CD14-positive monocyte (primary cell): Measurements from ENCODE around the gene UBE2D4. TPM values are rescaled to one million over a fixed set of nuclear protein-coding genes. Genes with fewer than 3 reads are reported as not detected.

Source experiments
- DNase-seq, 3 donors: peaks; one replicate each; pipeline ENCODE4 v3.0.0-alpha.2; 2011 to 2022
- H2AFZ ChIP-seq: 2 replicates; pipeline ENCODE4 v1.6.0; 2012; ENCODE audit warnings: mild to moderate bottlenecking, low read depth, low read length, inconsistent platforms; ENCODE audit not compliant: insufficient read depth, poor library complexity, severe bottlenecking
- H3K27ac ChIP-seq, 2 donors: 1 replicate in 1 of 2; 2 replicates in 1 of 2; pipeline ENCODE4 v1.5.1; 2012 to 2013; ENCODE audit warnings: low read length in 2 of 2, control low read depth in 1 of 2, inconsistent platforms in 1 of 2, low read depth in 1 of 2, mild to moderate bottlenecking in 1 of 2
- H3K27me3 ChIP-seq, 2 donors: one replicate each; pipeline versions ENCODE4 v1.6.0 to v1.6.1; 2011 to 2013; ENCODE audit warnings: low read length in 2 of 2; ENCODE audit not compliant: control insufficient read depth in 2 of 2, insufficient read depth in 2 of 2
- H3K36me3 ChIP-seq, 2 donors: replicated peaks in 1 of 2; 1 replicate in 1 of 2; 2 replicates in 1 of 2; pipeline versions ENCODE4 v1.5.1 to v1.6.1; 2012 to 2013; ENCODE audit warnings: low read length in 2 of 2, control low read depth in 1 of 2, inconsistent platforms in 1 of 2, mild to moderate bottlenecking in 1 of 2; ENCODE audit not compliant: insufficient read depth in 2 of 2, control insufficient read depth in 1 of 2
- H3K4me1 ChIP-seq, 2 donors: 1 replicate in 1 of 2; 2 replicates in 1 of 2; pipeline versions ENCODE4 v1.5.1 to v1.6.1; 2012 to 2013; ENCODE audit warnings: low read length in 2 of 2, control low read depth in 1 of 2, inconsistent platforms in 1 of 2, mild to moderate bottlenecking in 1 of 2, moderate library complexity in 1 of 2; ENCODE audit not compliant: insufficient read depth in 2 of 2, control insufficient read depth in 1 of 2
- H3K4me2 ChIP-seq: replicated peaks from 2 replicates; pipeline ENCODE3; 2012; ENCODE audit warnings: low read length, moderate library complexity, mild to moderate bottlenecking; ENCODE audit not compliant: poor library complexity, severe bottlenecking; ENCODE audit errors: extremely low read depth
- H3K4me3 ChIP-seq, 3 experiments: fragments of 200-600 bp in 1 of 3; sonication (generic) in 1 of 3; replicated peaks in 1 of 3; 1 replicate in 2 of 3; 2 replicates in 1 of 3; pipeline ENCODE4 v1.5.1; 2011 to 2013; ENCODE audit warnings: low read length in 3 of 3, mild to moderate bottlenecking in 3 of 3, control low read depth in 2 of 3, low read depth in 2 of 3, inconsistent platforms in 1 of 3, moderate library complexity in 1 of 3
- H3K79me2 ChIP-seq: 2 replicates; pipeline ENCODE4 v1.6.0; 2012; ENCODE audit warnings: mild to moderate bottlenecking, control low read depth, inconsistent platforms, low read length, moderate library complexity; ENCODE audit not compliant: insufficient read depth
- H3K9ac ChIP-seq: 2 replicates; pipeline ENCODE4 v1.6.0; 2017; ENCODE audit warnings: low read length, mild to moderate bottlenecking; ENCODE audit not compliant: insufficient read depth, poor library complexity, severe bottlenecking
- H3K9me3 ChIP-seq, 2 donors: replicated peaks in 1 of 2; 1 replicate in 1 of 2; 2 replicates in 1 of 2; pipeline versions ENCODE4 v1.5.1 to v1.6.1; 2012 to 2013; ENCODE audit warnings: low read length in 2 of 2, control low read depth in 1 of 2; ENCODE audit not compliant: control insufficient read depth in 1 of 2, insufficient read depth in 1 of 2
- H4K20me1 ChIP-seq: 2 replicates; pipeline ENCODE4 v1.6.0; 2012; ENCODE audit warnings: mild to moderate bottlenecking, low read length, control low read depth, moderate library complexity; ENCODE audit not compliant: insufficient read depth
- H3K27ac Mint-ChIP-seq, 7 donors: one replicate each; pipeline ENCODE4 v1.8.0; 2020; ENCODE audit warnings: mild to moderate bottlenecking in 7 of 7, mixed read lengths in 7 of 7, moderate library complexity in 6 of 7, inconsistent platforms in 2 of 7
- H3K27me3 Mint-ChIP-seq, 3 donors: one replicate each; pipeline ENCODE4 v1.8.0; 2021 to 2022; ENCODE audit warnings: low read depth in 3 of 3, mild to moderate bottlenecking in 3 of 3, mixed read lengths in 3 of 3, moderate library complexity in 3 of 3, inconsistent platforms in 1 of 3
- H3K36me3 Mint-ChIP-seq, 2 donors: one replicate each; pipeline ENCODE4 v1.8.0; 2020; ENCODE audit warnings: mixed read lengths in 2 of 2, inconsistent platforms in 1 of 2, mild to moderate bottlenecking in 1 of 2
- H3K4me1 Mint-ChIP-seq: one replicate; pipeline ENCODE4 v1.8.0; 2020; ENCODE audit warnings: mild to moderate bottlenecking, mixed read lengths
- H3K4me3 Mint-ChIP-seq, 2 donors: one replicate each; pipeline ENCODE4 v1.8.0; 2020; ENCODE audit warnings: mild to moderate bottlenecking in 2 of 2, mixed read lengths in 2 of 2, moderate library complexity in 1 of 2
- H3K9me3 Mint-ChIP-seq, 7 donors: one replicate each; pipeline ENCODE4 v1.8.0; 2020 to 2022; ENCODE audit warnings: mixed read lengths in 7 of 7, mild to moderate bottlenecking in 6 of 7, moderate library complexity in 6 of 7, inconsistent platforms in 2 of 7
- WGBS: methylation state at CpG from one replicate; pipeline ENCODE4 v1.1.5; 2013; ENCODE audit warnings: missing lambda C conversion rate; ENCODE audit not compliant: insufficient coverage; 5-methylcytosine and 5-hydroxymethylcytosine counted together
- intact Hi-C, 2 donors: fragments of 100-400 bp; cut with micrococcal nuclease; formaldehyde crosslinking; loops; one replicate each; pipeline versions ENCODE4 v1.15.0 to v1.15.1; 2023
- polyA plus RNA-seq, 3 donors: library from polyadenylated mRNA; depleted of rRNA in 1 of 3; unstranded in 2 of 3; stranded (reverse) in 1 of 3; fragments of 300-500 nt in 2 of 3; fragments of >200 nt in 1 of 3; fragmentation: Illumina TruSeq in 2 of 3; gene quantifications; 1 replicate in 2 of 3; 2 replicates in 1 of 3; pipeline ENCODE4 v1.2.3, GENCODE V29; 2012 to 2021
- TF ChIP-seq, protein P1 (sequence below): fragments of 200-600 bp; IDR thresholded peaks from one replicate; pipeline ENCODE4 v1.8.0; 2022; ENCODE audit warnings: antibody characterized with exemption, mild to moderate bottlenecking

Gene UBE2D4
- polyA plus RNA-seq, 3 donors: 8.2 to 10.9 (median 8.8) TPM

DNA sequence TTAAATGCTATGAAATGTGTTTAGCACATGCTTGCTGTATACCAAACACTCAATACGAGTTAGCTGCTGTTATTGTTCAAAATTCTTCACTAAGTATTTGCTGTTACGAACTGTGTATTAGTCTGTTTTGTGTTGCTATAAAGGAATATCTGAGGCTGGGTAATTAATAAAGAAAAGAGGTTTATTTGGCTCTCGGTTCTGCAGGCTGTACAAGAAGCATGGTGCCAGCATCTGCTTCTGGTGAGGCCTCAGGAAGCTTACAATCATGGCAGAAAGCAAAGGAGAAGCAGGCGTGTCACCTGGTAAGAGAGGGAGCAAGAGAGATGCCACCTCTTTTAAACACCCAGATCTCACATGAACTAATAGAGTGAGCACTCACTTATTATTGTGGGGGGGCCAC lies 1.6 kb downstream of the UBE2D4 start:
- H3K9ac ChIP-seq: no peak overlapping the region
- H3K27ac Mint-ChIP-seq: peak overlapping the region in 2 of 7 donors; percentile 11 to 12
- H3K36me3 ChIP-seq: no peaks in the 10 kb centered on the region
- DNase-seq: no peak
- H3K4me3 Mint-ChIP-seq: no peak overlapping the region
- H3K27ac ChIP-seq: no peak overlapping the region
- H3K36me3 Mint-ChIP-seq: peaks cover 2 to 6% of the 10 kb centered on the region in 2 donors
- peaks cover 15 to 25% of the 10 kb centered on the region in 2 donors for H3K4me1 ChIP-seq
- WGBS: 100% methylated on average over 3 of the region's 4 CpGs
- H3K79me2 ChIP-seq: peaks cover 5% of the 10 kb centered on the region
- peaks cover 0 to 8% (median 0%) of the 10 kb centered on the region in 3 donors for H3K27me3 Mint-ChIP-seq
- H4K20me1 ChIP-seq: no peaks in the 10 kb centered on the region
- no peak overlapping the region for H2AFZ ChIP-seq
- H3K9me3 ChIP-seq: no peaks in the 10 kb centered on the region
- no peak overlapping the region for H3K4me3 ChIP-seq
- H3K27me3 ChIP-seq: no peaks in the 10 kb centered on the region
- no peak overlapping the region for H3K4me2 ChIP-seq
- intact Hi-C loops: no loop called here
- peaks cover 0 to 1% (median 0%) of the 10 kb centered on the region in 7 donors for H3K9me3 Mint-ChIP-seq
- peaks cover 19% of the 10 kb centered on the region for H3K4me1 Mint-ChIP-seq
- TF ChIP-seq, protein P1, sequence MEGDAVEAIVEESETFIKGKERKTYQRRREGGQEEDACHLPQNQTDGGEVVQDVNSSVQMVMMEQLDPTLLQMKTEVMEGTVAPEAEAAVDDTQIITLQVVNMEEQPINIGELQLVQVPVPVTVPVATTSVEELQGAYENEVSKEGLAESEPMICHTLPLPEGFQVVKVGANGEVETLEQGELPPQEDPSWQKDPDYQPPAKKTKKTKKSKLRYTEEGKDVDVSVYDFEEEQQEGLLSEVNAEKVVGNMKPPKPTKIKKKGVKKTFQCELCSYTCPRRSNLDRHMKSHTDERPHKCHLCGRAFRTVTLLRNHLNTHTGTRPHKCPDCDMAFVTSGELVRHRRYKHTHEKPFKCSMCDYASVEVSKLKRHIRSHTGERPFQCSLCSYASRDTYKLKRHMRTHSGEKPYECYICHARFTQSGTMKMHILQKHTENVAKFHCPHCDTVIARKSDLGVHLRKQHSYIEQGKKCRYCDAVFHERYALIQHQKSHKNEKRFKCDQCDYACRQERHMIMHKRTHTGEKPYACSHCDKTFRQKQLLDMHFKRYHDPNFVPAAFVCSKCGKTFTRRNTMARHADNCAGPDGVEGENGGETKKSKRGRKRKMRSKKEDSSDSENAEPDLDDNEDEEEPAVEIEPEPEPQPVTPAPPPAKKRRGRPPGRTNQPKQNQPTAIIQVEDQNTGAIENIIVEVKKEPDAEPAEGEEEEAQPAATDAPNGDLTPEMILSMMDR: no peak

DNA sequence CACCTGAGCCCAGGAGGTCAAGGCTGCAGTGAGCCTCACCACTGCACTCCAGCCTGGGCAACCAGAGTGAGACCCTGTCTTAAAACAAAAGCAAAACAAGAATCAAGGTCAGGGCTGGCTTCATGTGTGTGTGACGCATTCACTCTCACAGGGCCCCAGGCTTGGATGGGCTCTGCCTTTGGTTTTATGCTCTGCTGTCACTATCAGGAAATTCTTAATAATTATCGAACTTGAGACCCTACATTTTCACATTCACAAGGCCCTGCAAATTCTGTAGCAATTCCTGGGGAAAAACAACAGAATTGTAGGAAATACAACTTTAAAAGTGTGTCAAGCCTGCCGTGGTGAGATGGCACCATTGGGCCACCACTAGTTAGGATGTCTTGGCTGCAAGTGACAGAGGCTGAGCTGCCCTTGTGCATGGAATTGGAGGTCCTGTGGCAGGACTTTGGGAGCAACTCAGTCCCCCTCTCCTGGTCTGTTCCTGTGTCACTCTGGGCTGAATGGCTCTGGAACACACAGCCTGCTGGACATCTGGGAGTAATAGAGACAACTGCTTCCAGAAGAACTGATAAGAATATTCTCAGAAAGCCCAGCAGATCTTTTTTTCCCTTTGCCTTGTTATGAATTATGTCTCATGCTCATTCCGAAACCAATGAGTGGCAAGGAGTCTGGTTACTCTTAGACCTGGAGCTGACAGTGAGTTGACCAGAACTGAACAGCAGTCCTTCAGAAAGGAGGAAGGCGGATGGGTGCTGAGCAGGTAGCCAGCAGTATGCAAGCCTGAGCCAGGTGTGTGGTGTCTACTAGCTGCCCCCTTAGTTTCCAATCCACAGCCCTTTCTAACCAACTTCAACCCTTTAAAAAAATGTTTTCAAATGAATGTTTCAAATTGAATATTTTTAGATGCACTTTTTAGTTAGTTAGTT lies 3.6 kb downstream of the UBE2D4 start:
- no peak overlapping the region for H3K27ac Mint-ChIP-seq

More for the DNA sequence above, 3.6 kb downstream of the UBE2D4 start:
- H3K9me3 Mint-ChIP-seq: peaks cover 0 to 1% (median 0%) of the 10 kb centered on the region in 7 donors
- no peak overlapping the region for H3K4me3 Mint-ChIP-seq
- Histone ChIP-seq H3K4me1 (peaks cover 15 to 25% of the 10 kb centered on the region in 2 donors), H3K36me3 (no peaks in the 10 kb centered on the region), H2AFZ (no peak overlapping the region), H3K4me2 (no peak overlapping the region), H3K79me2 (peaks cover 5% of the 10 kb centered on the region), H3K9ac (no peak overlapping the region), H3K9me3 (no peaks in the 10 kb centered on the region), H3K27ac (no peak overlapping the region), H3K27me3 (no peaks in the 10 kb centered on the region), H3K4me3 (no peak overlapping the region), H4K20me1 (no peaks in the 10 kb centered on the region)
- H3K27me3 Mint-ChIP-seq: peaks cover 0 to 6% (median 0%) of the 10 kb centered on the region in 3 donors
- peaks cover 16% of the 10 kb centered on the region for H3K4me1 Mint-ChIP-seq
- no peak for DNase-seq
- TF ChIP-seq, protein P1: no peak
- WGBS: 89% methylated on average over 1 of the region's 5 CpGs
- H3K36me3 Mint-ChIP-seq: peaks cover 0 to 2% of the 10 kb centered on the region in 2 donors
- intact Hi-C loops: no loop called here
